ENCODE results near the gene GPC6. TPM values are rescaled to one million over a fixed set of nuclear protein-coding genes. Genes with fewer than 3 reads are reported as not detected.

Gene GPC6
- polyA plus RNA-seq, 1 donor from 2014 or later, result 9.0 TPM

DNA sequence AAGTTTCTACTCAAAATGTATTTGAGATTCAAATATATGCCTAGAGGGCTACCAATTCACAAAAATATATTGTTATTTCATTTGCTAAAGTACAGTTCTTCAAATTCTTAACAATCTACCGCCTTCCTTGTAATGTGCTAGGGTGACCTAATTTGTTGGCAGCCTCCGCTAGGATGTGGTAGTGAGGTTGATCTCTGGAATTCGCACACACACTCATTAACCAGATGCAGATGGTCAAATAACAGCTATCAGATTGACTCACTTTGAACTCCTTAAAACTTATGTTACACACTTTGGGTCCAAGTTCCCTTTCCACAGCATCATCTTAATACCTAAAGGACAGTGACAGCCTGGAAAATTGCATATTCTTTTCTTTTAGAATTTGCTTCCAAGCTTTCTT, 885.6 kb downstream of the GPC6 start:
- Histone ChIP-seq H3K79me2 (replicated peaks; ENCODE audit: insufficient read depth, low read length) (no peaks in the 10 kb centered on the region), H3K27ac (ENCODE audit: low read length) (no peak overlapping the region), H3K27me3 (ENCODE audit: insufficient read depth, low read depth, low read length) (no peaks in the 10 kb centered on the region), H3K36me3 (ENCODE audit: insufficient read depth, low read length) (no peaks in the 10 kb centered on the region), H3K9ac (ENCODE audit: low read length) (no peak overlapping the region), H3K9me3 (ENCODE audit: low read length) (no peaks in the 10 kb centered on the region), H3K9me2 (ENCODE audit: insufficient read depth, low read length) (no peaks in the 10 kb centered on the region), H3K4me3 (ENCODE audit: low read length) (no peak overlapping the region), H4K20me1 (ENCODE audit: insufficient read depth) (no peaks in the 10 kb centered on the region), H3F3A (ENCODE audit: insufficient read depth, low read length, poor library complexity, severe bottlenecking) (no peaks in the 10 kb centered on the region), H3K4me2 (ENCODE audit: low read length) (no peak overlapping the region), H2AFZ (ENCODE audit: low read depth, low read length) (no peak overlapping the region)
- no peak for TF ChIP-seq SMC3 (conservative IDR thresholded peaks at IDR 0.05; ENCODE audit: poor library complexity)
- TF ChIP-seq, protein P1, sequence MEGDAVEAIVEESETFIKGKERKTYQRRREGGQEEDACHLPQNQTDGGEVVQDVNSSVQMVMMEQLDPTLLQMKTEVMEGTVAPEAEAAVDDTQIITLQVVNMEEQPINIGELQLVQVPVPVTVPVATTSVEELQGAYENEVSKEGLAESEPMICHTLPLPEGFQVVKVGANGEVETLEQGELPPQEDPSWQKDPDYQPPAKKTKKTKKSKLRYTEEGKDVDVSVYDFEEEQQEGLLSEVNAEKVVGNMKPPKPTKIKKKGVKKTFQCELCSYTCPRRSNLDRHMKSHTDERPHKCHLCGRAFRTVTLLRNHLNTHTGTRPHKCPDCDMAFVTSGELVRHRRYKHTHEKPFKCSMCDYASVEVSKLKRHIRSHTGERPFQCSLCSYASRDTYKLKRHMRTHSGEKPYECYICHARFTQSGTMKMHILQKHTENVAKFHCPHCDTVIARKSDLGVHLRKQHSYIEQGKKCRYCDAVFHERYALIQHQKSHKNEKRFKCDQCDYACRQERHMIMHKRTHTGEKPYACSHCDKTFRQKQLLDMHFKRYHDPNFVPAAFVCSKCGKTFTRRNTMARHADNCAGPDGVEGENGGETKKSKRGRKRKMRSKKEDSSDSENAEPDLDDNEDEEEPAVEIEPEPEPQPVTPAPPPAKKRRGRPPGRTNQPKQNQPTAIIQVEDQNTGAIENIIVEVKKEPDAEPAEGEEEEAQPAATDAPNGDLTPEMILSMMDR (IDR thresholded peaks at IDR 0.05; ENCODE audit: poor library complexity, severe bottlenecking), result no peak
- TF ChIP-seq, protein P2, sequence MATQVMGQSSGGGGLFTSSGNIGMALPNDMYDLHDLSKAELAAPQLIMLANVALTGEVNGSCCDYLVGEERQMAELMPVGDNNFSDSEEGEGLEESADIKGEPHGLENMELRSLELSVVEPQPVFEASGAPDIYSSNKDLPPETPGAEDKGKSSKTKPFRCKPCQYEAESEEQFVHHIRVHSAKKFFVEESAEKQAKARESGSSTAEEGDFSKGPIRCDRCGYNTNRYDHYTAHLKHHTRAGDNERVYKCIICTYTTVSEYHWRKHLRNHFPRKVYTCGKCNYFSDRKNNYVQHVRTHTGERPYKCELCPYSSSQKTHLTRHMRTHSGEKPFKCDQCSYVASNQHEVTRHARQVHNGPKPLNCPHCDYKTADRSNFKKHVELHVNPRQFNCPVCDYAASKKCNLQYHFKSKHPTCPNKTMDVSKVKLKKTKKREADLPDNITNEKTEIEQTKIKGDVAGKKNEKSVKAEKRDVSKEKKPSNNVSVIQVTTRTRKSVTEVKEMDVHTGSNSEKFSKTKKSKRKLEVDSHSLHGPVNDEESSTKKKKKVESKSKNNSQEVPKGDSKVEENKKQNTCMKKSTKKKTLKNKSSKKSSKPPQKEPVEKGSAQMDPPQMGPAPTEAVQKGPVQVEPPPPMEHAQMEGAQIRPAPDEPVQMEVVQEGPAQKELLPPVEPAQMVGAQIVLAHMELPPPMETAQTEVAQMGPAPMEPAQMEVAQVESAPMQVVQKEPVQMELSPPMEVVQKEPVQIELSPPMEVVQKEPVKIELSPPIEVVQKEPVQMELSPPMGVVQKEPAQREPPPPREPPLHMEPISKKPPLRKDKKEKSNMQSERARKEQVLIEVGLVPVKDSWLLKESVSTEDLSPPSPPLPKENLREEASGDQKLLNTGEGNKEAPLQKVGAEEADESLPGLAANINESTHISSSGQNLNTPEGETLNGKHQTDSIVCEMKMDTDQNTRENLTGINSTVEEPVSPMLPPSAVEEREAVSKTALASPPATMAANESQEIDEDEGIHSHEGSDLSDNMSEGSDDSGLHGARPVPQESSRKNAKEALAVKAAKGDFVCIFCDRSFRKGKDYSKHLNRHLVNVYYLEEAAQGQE (IDR thresholded peaks at IDR 0.05; ENCODE audit: borderline replicate concordance), result no peak
- no peak for TF ChIP-seq RAD21 (conservative IDR thresholded peaks at IDR 0.05)
- TF ChIP-seq MXI1 (conservative IDR thresholded peaks at IDR 0.05; ENCODE audit: poor library complexity, severe bottlenecking), result no peak
- TF ChIP-seq EP300 (conservative IDR thresholded peaks at IDR 0.05; ENCODE audit: poor library complexity, severe bottlenecking), result no peak
- no peak for TF ChIP-seq POLR2AphosphoS5 (IDR thresholded peaks at IDR 0.05)
- no peak for TF ChIP-seq TAF1 (IDR thresholded peaks at IDR 0.05; ENCODE audit: low read depth)
- TF ChIP-seq EZH2 (IDR thresholded peaks at IDR 0.05; ENCODE audit: borderline replicate concordance, insufficient read depth, low read length, poor library complexity, severe bottlenecking), result no peak

DNA sequence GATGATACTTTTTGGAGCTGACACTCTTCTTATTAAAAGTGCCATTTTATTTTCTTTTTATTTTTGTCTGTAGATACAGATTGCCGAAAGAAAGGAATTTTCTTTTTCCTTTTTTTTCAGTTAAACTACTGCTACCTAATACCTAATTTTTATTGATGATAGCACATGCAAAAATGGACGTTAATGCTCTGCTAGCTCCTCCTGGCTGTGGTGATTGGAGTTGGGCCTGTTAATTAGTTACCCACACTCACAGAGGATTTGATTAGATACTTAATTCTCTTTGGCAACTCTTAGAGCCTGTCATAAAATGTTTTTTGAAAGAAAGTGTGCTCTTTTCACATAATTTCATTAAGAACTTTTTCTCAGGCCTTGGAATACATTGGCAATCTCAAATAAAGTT, 886.1 kb downstream of the GPC6 start:
- Histone ChIP-seq H4K20me1 (ENCODE audit: insufficient read depth) (no peaks in the 10 kb centered on the region), H3K27ac (ENCODE audit: low read length) (no peak overlapping the region), H3K36me3 (ENCODE audit: insufficient read depth, low read length) (no peaks in the 10 kb centered on the region), H3K4me3 (ENCODE audit: low read length) (no peak overlapping the region), H2AFZ (ENCODE audit: low read depth, low read length) (no peak overlapping the region), H3K27me3 (ENCODE audit: insufficient read depth, low read depth, low read length) (no peaks in the 10 kb centered on the region), H3K9me3 (ENCODE audit: low read length) (no peaks in the 10 kb centered on the region), H3K79me2 (replicated peaks; ENCODE audit: insufficient read depth, low read length) (no peaks in the 10 kb centered on the region), H3K4me2 (ENCODE audit: low read length) (no peak overlapping the region), H3F3A (ENCODE audit: insufficient read depth, low read length, poor library complexity, severe bottlenecking) (no peaks in the 10 kb centered on the region), H3K9me2 (ENCODE audit: insufficient read depth, low read length) (no peaks in the 10 kb centered on the region), H3K9ac (ENCODE audit: low read length) (no peak overlapping the region)
- TF ChIP-seq, protein P1 (IDR thresholded peaks at IDR 0.05; ENCODE audit: poor library complexity, severe bottlenecking), result no peak
- no peak for TF ChIP-seq TAF1 (IDR thresholded peaks at IDR 0.05; ENCODE audit: low read depth)
- no peak for TF ChIP-seq SMC3 (conservative IDR thresholded peaks at IDR 0.05; ENCODE audit: poor library complexity)
- TF ChIP-seq EP300 (conservative IDR thresholded peaks at IDR 0.05; ENCODE audit: poor library complexity, severe bottlenecking), result no peak
- TF ChIP-seq, protein P2 (IDR thresholded peaks at IDR 0.05; ENCODE audit: borderline replicate concordance), result no peak
- TF ChIP-seq POLR2AphosphoS5 (IDR thresholded peaks at IDR 0.05), result no peak

Data from neural cell (in vitro differentiated cells).